HCT116 (cell line): ENCODE data around the gene PPP1R3G. TPM values are rescaled to one million over a fixed set of nuclear protein-coding genes. Genes with fewer than 3 reads are reported as not detected.

Source experiments
- ATAC-seq: fragments of 200-7000 bp; cut with Tn5 transposase; 2 replicates; pipeline ENCODE4 v1.9.1; 2020; ENCODE audit warnings: mild to moderate bottlenecking, moderate library complexity
- BruUV-seq: library from RNA; stranded (reverse); fragments of 400-500 nt; replicated peaks from 2 replicates; lab custom pipeline; 2021; lab: Mats Ljungman, UMichigan
- CTCF ChIA-PET: fragments of 300-600 bp; sonication (Branson Sonifier 250); formaldehyde crosslinking; loops from one replicate; lab custom pipeline; 2021; ENCODE audit warnings: antibody characterized with exemption; lab: Charles Lee
- POLR2A ChIA-PET: fragments of 300-600, 350-600 bp; sonication (Branson Sonifier 250); formaldehyde crosslinking; loops from one replicate; lab custom pipeline; 2021; ENCODE audit warnings: antibody characterized with exemption; lab: Charles Lee
- RAD21 ChIA-PET, 2 experiments: fragments of 300-600 bp; sonication (Branson Sonifier 250); formaldehyde crosslinking; loops; one replicate each; lab custom pipeline; 2023; ENCODE audit warnings: low total read pairs in 2 of 2; ENCODE audit not compliant: uncharacterized antibody in 2 of 2, unreplicated experiment in 2 of 2, low non-redundant PET in 1 of 2; lab: Charles Lee
- DNase-seq: peaks from one replicate; pipeline ENCODE4 v3.0.0-alpha.2; 2010; ENCODE audit warnings: low read depth, low spot score
- H2AFZ ChIP-seq: fragments of 200-600 bp; shearing (Covaris generic), sonication (generic); 2 replicates; pipeline ENCODE4 v1.6.1; 2017; ENCODE audit warnings: low read depth, mixed run types, mixed read lengths, antibody characterized with exemption, low read length; ENCODE audit not compliant: poor library complexity, severe bottlenecking
- H3K27ac ChIP-seq: 2 replicates; pipeline ENCODE4 v1.5.1; 2012; ENCODE audit warnings: low read depth, low read length
- H3K27me3 ChIP-seq: fragments of 200-600 bp; sonication (generic); 2 replicates; pipeline ENCODE4 v1.6.1; 2016; ENCODE audit warnings: mixed run types, low read length, mixed read lengths; ENCODE audit not compliant: insufficient read depth
- H3K36me3 ChIP-seq, 2 experiments: fragments of 200-500 bp in 1 of 2; fragments of 200-600 bp in 1 of 2; sonication (Bioruptor generic) in 1 of 2; sonication (generic) in 1 of 2; 2 replicates each; pipeline versions ENCODE4 v1.5.1 to v1.6.1; 2014 to 2016; ENCODE audit warnings: low read length in 2 of 2, inconsistent platforms in 1 of 2, mixed read lengths in 1 of 2, mixed run types in 1 of 2; ENCODE audit not compliant: insufficient read depth in 2 of 2, control insufficient read depth in 1 of 2
- H3K4me1 ChIP-seq, 2 experiments: fragments of 200-600 bp in 1 of 2; sonication (generic) in 1 of 2; 2 replicates each; pipeline versions ENCODE4 v1.5.1 to v1.6.1; 2012 to 2017; ENCODE audit warnings: low read length in 2 of 2, inconsistent platforms in 1 of 2, mild to moderate bottlenecking in 1 of 2, mixed read lengths in 1 of 2, mixed run types in 1 of 2, moderate library complexity in 1 of 2; ENCODE audit not compliant: insufficient read depth in 2 of 2, control insufficient read depth in 1 of 2
- H3K4me2 ChIP-seq: fragments of 200-600 bp; sonication (generic); 2 replicates; pipeline ENCODE4 v1.6.1; 2017; ENCODE audit warnings: mixed run types, low read length, mixed read lengths
- H3K4me3 ChIP-seq, 2 experiments: fragments of 200-600 bp in 1 of 2; sonication (generic) in 1 of 2; replicated peaks in 1 of 2; 2 replicates each; pipeline ENCODE4 v1.5.1; 2011 to 2016; ENCODE audit warnings: low read length in 2 of 2, control low read depth in 1 of 2, low read depth in 1 of 2, mild to moderate bottlenecking in 1 of 2, mixed read lengths in 1 of 2, mixed run types in 1 of 2
- H3K79me2 ChIP-seq: fragments of 200-600 bp; sonication (generic); 2 replicates; pipeline ENCODE4 v1.6.1; 2017; ENCODE audit warnings: mild to moderate bottlenecking, mixed run types, low read length, moderate library complexity, mixed read lengths; ENCODE audit not compliant: insufficient read depth
- H3K9ac ChIP-seq: fragments of 200-600 bp; sonication (generic); 2 replicates; pipeline ENCODE4 v1.6.1; 2016; ENCODE audit warnings: low read length, mixed read lengths
- H3K9me2 ChIP-seq: fragments of 200-600 bp; sonication (generic), shearing (Covaris generic); 2 replicates; pipeline ENCODE4 v1.6.1; 2017; ENCODE audit warnings: mixed run types, mild to moderate bottlenecking, moderate library complexity; ENCODE audit not compliant: insufficient read depth
- H3K9me3 ChIP-seq, 2 experiments: fragments of 200-500 bp in 1 of 2; fragments of 200-600 bp in 1 of 2; sonication (Bioruptor generic) in 1 of 2; sonication (generic) in 1 of 2; 2 replicates each; pipeline ENCODE4 v1.6.1; 2014 to 2017; ENCODE audit warnings: low read length in 2 of 2, mixed read lengths in 2 of 2, inconsistent platforms in 1 of 2, low read depth in 1 of 2, mild to moderate bottlenecking in 1 of 2, mixed run types in 1 of 2, moderate library complexity in 1 of 2; ENCODE audit not compliant: control insufficient read depth in 1 of 2, insufficient read depth in 1 of 2
- H4K20me1 ChIP-seq: fragments of 200-600 bp; sonication (generic), shearing (Covaris generic); 2 replicates; pipeline ENCODE4 v1.6.1; 2017; ENCODE audit warnings: mixed run types, mild to moderate bottlenecking, moderate library complexity; ENCODE audit not compliant: insufficient read depth
- CBX3 ChIP-seq: IDR thresholded peaks from 2 replicates; pipeline ENCODE4 v1.6.1; 2012; ENCODE audit warnings: low read depth
- CEBPB ChIP-seq: IDR thresholded peaks from 2 replicates; pipeline ENCODE4 v1.6.1; 2012; ENCODE audit warnings: low read depth
- EGR1 ChIP-seq: IDR thresholded peaks from 2 replicates; pipeline ENCODE4 v1.6.1; 2012; ENCODE audit warnings: low read depth
- ELF1 ChIP-seq: IDR thresholded peaks from 2 replicates; pipeline ENCODE4 v1.6.1; 2012; ENCODE audit warnings: low read depth, borderline replicate concordance
- EZH2 ChIP-seq: fragments of 200-600 bp; sonication (generic); IDR thresholded peaks from 2 replicates; pipeline ENCODE4 v1.6.1; 2017; ENCODE audit warnings: antibody characterized with exemption, mixed run types
- EZH2phosphoT487 ChIP-seq: fragments of 200-600 bp; IDR thresholded peaks from 2 replicates; pipeline ENCODE4 v1.6.1; 2018; ENCODE audit warnings: antibody characterized with exemption, borderline replicate concordance
- FOSL1 ChIP-seq: IDR thresholded peaks from 2 replicates; pipeline ENCODE4 v1.6.1; 2012; ENCODE audit warnings: low read depth
- JUND ChIP-seq: IDR thresholded peaks from 2 replicates; pipeline ENCODE4 v1.6.1; 2012
- SP1 ChIP-seq: IDR thresholded peaks from 2 replicates; pipeline ENCODE4 v1.6.1; 2012; ENCODE audit warnings: low read depth
- SRF ChIP-seq: IDR thresholded peaks from 2 replicates; pipeline ENCODE4 v1.6.1; 2012; ENCODE audit warnings: low read depth
- TCF7L2 ChIP-seq: IDR thresholded peaks from 2 replicates; pipeline ENCODE4 v1.7.0; 2011; ENCODE audit warnings: borderline replicate concordance, inconsistent platforms; ENCODE audit not compliant: insufficient read depth, insufficient read length; ENCODE audit errors: extremely low read depth
- YY1 ChIP-seq: IDR thresholded peaks from 2 replicates; pipeline ENCODE4 v1.6.1; 2011; ENCODE audit warnings: low read length, low read depth, moderate library complexity, mild to moderate bottlenecking; ENCODE audit not compliant: insufficient replicate concordance; ENCODE audit errors: extremely low read depth
- ZFX ChIP-seq: fragments of 450-650 bp; IDR thresholded peaks from 2 replicates; pipeline ENCODE4 v1.6.1; 2017
- ZNF274 ChIP-seq: fragments of 200-500 bp; sonication (Bioruptor generic); IDR thresholded peaks from 2 replicates; pipeline ENCODE4 v1.6.1; 2014; ENCODE audit warnings: mild to moderate bottlenecking, low read depth, low read length, inconsistent platforms
- intact Hi-C: fragments of 100-400 bp; cut with micrococcal nuclease; formaldehyde crosslinking; loops from 2 replicates; pipeline ENCODE4 v1.10.0; 2022
- total RNA-seq: library from RNA; stranded (reverse); gene quantifications from one replicate; pipeline ENCODE4 v1.2.1, GENCODE V29; 2021; ENCODE audit not compliant: unreplicated experiment
- TF ChIP-seq, protein P1 (sequence below): IDR thresholded peaks from 2 replicates; pipeline ENCODE4 v1.6.1; 2012
- TF ChIP-seq, protein P2 (sequence below), 3 experiments: fragments of 200-600 bp in 1 of 3; sonication (generic) in 1 of 3; IDR thresholded peaks in 2 of 3; conservative IDR thresholded peaks in 1 of 3; 2 replicates each; pipeline ENCODE4 v1.5.1; 2012 to 2017; ENCODE audit warnings: low read depth in 2 of 3, low read length in 2 of 3, antibody characterized with exemption in 1 of 3, borderline replicate concordance in 1 of 3, control low read depth in 1 of 3, mild to moderate bottlenecking in 1 of 3, mixed read lengths in 1 of 3, mixed run types in 1 of 3, moderate library complexity in 1 of 3; ENCODE audit not compliant: insufficient read depth in 1 of 3
- TF ChIP-seq, protein P3 (sequence below): IDR thresholded peaks from 2 replicates; pipeline ENCODE4 v1.6.1; 2012; ENCODE audit warnings: low read depth
- TF ChIP-seq, protein P4 (sequence below): IDR thresholded peaks from 2 replicates; pipeline ENCODE4 v1.6.1; 2012

PPP1R3G gene
- total RNA-seq, 1 experiment from 2014 or later = 0.27 TPM

DNA sequence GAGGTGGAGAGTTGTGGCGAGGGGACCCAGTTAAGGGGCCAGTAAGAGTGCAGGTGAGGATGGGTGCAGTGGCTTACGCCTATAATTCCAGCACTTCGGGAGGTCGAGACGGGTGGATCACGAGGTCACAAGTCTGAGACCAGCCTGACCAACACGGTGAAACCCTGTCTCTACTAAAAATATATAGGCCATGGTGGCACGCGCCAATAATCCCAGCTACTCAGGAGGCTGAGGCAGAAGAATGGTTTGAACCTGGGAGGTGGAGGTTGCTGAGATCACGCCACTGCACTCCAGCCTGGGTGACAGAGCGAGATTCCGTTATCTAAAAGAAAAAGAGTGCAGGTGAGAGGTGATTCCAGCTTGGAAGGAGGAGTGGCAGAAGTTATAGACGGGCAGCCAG lies 28.0 kb downstream of the PPP1R3G start:
- Histone ChIP-seq H3K27ac (no peak overlapping the region), H3K4me3 (no peak overlapping the region)

More for the DNA sequence above, 28.0 kb downstream of the PPP1R3G start:
- no peaks in the 10 kb centered on the region for H3K79me2 ChIP-seq
- no peaks in the 10 kb centered on the region for H3K9me3 ChIP-seq
- H3K9me2 ChIP-seq = no peaks in the 10 kb centered on the region
- intact Hi-C loops = no loop called here
- TF ChIP-seq ELF1 = no peak
- TF ChIP-seq, protein P1, sequence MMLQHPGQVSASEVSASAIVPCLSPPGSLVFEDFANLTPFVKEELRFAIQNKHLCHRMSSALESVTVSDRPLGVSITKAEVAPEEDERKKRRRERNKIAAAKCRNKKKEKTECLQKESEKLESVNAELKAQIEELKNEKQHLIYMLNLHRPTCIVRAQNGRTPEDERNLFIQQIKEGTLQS = no peak
- TF ChIP-seq, protein P2, sequence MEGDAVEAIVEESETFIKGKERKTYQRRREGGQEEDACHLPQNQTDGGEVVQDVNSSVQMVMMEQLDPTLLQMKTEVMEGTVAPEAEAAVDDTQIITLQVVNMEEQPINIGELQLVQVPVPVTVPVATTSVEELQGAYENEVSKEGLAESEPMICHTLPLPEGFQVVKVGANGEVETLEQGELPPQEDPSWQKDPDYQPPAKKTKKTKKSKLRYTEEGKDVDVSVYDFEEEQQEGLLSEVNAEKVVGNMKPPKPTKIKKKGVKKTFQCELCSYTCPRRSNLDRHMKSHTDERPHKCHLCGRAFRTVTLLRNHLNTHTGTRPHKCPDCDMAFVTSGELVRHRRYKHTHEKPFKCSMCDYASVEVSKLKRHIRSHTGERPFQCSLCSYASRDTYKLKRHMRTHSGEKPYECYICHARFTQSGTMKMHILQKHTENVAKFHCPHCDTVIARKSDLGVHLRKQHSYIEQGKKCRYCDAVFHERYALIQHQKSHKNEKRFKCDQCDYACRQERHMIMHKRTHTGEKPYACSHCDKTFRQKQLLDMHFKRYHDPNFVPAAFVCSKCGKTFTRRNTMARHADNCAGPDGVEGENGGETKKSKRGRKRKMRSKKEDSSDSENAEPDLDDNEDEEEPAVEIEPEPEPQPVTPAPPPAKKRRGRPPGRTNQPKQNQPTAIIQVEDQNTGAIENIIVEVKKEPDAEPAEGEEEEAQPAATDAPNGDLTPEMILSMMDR (IDR thresholded peaks at IDR 0.05 in 2 of 3, conservative IDR thresholded peaks at IDR 0.05 in 1 of 3; ENCODE audit: borderline replicate concordance in 1 of 3, insufficient read depth in 1 of 3, low read depth in 2 of 3, low read length in 2 of 3) = no peak
- TF ChIP-seq, protein P3, sequence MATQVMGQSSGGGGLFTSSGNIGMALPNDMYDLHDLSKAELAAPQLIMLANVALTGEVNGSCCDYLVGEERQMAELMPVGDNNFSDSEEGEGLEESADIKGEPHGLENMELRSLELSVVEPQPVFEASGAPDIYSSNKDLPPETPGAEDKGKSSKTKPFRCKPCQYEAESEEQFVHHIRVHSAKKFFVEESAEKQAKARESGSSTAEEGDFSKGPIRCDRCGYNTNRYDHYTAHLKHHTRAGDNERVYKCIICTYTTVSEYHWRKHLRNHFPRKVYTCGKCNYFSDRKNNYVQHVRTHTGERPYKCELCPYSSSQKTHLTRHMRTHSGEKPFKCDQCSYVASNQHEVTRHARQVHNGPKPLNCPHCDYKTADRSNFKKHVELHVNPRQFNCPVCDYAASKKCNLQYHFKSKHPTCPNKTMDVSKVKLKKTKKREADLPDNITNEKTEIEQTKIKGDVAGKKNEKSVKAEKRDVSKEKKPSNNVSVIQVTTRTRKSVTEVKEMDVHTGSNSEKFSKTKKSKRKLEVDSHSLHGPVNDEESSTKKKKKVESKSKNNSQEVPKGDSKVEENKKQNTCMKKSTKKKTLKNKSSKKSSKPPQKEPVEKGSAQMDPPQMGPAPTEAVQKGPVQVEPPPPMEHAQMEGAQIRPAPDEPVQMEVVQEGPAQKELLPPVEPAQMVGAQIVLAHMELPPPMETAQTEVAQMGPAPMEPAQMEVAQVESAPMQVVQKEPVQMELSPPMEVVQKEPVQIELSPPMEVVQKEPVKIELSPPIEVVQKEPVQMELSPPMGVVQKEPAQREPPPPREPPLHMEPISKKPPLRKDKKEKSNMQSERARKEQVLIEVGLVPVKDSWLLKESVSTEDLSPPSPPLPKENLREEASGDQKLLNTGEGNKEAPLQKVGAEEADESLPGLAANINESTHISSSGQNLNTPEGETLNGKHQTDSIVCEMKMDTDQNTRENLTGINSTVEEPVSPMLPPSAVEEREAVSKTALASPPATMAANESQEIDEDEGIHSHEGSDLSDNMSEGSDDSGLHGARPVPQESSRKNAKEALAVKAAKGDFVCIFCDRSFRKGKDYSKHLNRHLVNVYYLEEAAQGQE = no peak
- TF ChIP-seq TCF7L2 = no peak
- TF ChIP-seq EZH2phosphoT487 = no peak
- no peak for TF ChIP-seq EGR1
- TF ChIP-seq SRF = no peak
- no peak for TF ChIP-seq CEBPB
- TF ChIP-seq CBX3 = no peak
- TF ChIP-seq, protein P4, sequence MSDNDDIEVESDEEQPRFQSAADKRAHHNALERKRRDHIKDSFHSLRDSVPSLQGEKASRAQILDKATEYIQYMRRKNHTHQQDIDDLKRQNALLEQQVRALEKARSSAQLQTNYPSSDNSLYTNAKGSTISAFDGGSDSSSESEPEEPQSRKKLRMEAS = no peak
- TF ChIP-seq ZNF274 = no peak
- no peak for TF ChIP-seq ZFX
- no peak for TF ChIP-seq YY1
- TF ChIP-seq EZH2 = no peak
- no peak for TF ChIP-seq FOSL1
- TF ChIP-seq SP1 = no peak
- no peak for TF ChIP-seq JUND
- DNase-seq (no peak), ATAC-seq (no peak)
- H4K20me1 ChIP-seq = no peaks in the 10 kb centered on the region
- BruUV-seq = no TSS peak
- H3K36me3 ChIP-seq = no peaks in the 10 kb centered on the region
- no peaks in the 10 kb centered on the region for H3K27me3 ChIP-seq
- peaks cover 0 to 13% of the 10 kb centered on the region in 2 experiments; a peak in 1 of 4 replicates for H3K4me1 ChIP-seq
- ChIA-PET RAD21 (no interaction called here), CTCF (interaction anchor here (1.4 kb wide), 1 partner anchor 289 kb away, joined by 3 read pairs; no protein-coding TSS in a partner anchor), POLR2A (no interaction called here)
- H3K9ac ChIP-seq = no peak overlapping the region
- H2AFZ ChIP-seq = no peak overlapping the region
- no peak overlapping the region for H3K4me2 ChIP-seq
